ENCODE results near the gene TMEM129. TPM values are rescaled to one million over a fixed set of nuclear protein-coding genes. Genes with fewer than 3 reads are reported as not detected.

The TMEM129 gene
- total RNA-seq, 3 donors from 2014 or later: 43.7 to 57.0 (median 55.6) TPM

GRCh38 chr4:1763550-1764080 lies 42.5 kb upstream of the TMEM129 start:
- DNase-seq: peak in 1 of 3 donors; percentile 53
- no peak for TF ChIP-seq CTCF (IDR thresholded peaks at IDR 0.05)
- peak; percentile 52 for ATAC-seq
- Histone ChIP-seq H3K4me3 (no peak overlapping the region), H3K36me3 (ENCODE audit: low read depth) (no peaks in the 10 kb centered on the region), H3K4me1 (ENCODE audit: low read depth) (peaks cover 24% of the 10 kb centered on the region), H3K9me3 (no peaks in the 10 kb centered on the region)
- intact Hi-C loops (cut with DNase I, micrococcal nuclease): no loop called here

- intact Hi-C loops (cut with DNase I, micrococcal nuclease): no loop called here
- TF ChIP-seq CTCF (IDR thresholded peaks at IDR 0.05): no peak
- peaks cover 23% of the 10 kb centered on the region for H3K4me1 ChIP-seq (ENCODE audit: low read depth)
- no peaks in the 10 kb centered on the region for H3K9me3 ChIP-seq
- DNase-seq (no peak), ATAC-seq (peak; percentile 2)
- H3K36me3 ChIP-seq (ENCODE audit: low read depth): no peaks in the 10 kb centered on the region
- H3K4me3 ChIP-seq: no peak overlapping the region
These were observed 42.0 kb upstream of the TMEM129 start for GRCh38 chr4:1763070-1763549.

GRCh38 chr4:1762264-1763010 lies 41.3 kb upstream of the TMEM129 start:
- ATAC-seq (no peak), DNase-seq (no peak)
- Histone ChIP-seq H3K4me3 (no peak overlapping the region), H3K9me3 (no peaks in the 10 kb centered on the region), H3K36me3 (ENCODE audit: low read depth) (no peaks in the 10 kb centered on the region), H3K4me1 (ENCODE audit: low read depth) (peaks cover 19% of the 10 kb centered on the region)
- no peak for TF ChIP-seq CTCF (IDR thresholded peaks at IDR 0.05)
- intact Hi-C loops (cut with DNase I, micrococcal nuclease): no loop called here

- Histone ChIP-seq H3K4me3 (no peak overlapping the region), H3K4me1 (ENCODE audit: low read depth) (peaks cover 13% of the 10 kb centered on the region), H3K36me3 (ENCODE audit: low read depth) (no peaks in the 10 kb centered on the region), H3K9me3 (no peaks in the 10 kb centered on the region)
- DNase-seq (no peak), ATAC-seq (no peak)
- intact Hi-C loops (cut with DNase I, micrococcal nuclease): no loop called here
- no peak for TF ChIP-seq CTCF (IDR thresholded peaks at IDR 0.05)
These were observed 40.1 kb upstream of the TMEM129 start for GRCh38 chr4:1761130-1761689.

- no peaks in the 10 kb centered on the region for H3K36me3 ChIP-seq (ENCODE audit: low read depth)
- ATAC-seq: no peak
- TF ChIP-seq CTCF (IDR thresholded peaks at IDR 0.05): no peak
- peaks cover 13% of the 10 kb centered on the region for H3K4me1 ChIP-seq (ENCODE audit: low read depth)
- no peaks in the 10 kb centered on the region for H3K9me3 ChIP-seq
- DNase-seq: no peak
- intact Hi-C loops (cut with DNase I, micrococcal nuclease): no loop called here
- H3K4me3 ChIP-seq: no peak overlapping the region
These were observed 39.5 kb upstream of the TMEM129 start for GRCh38 chr4:1760521-1761071.
